OCI-LY3 (cell line): ENCODE data around the gene TMEM63B.

Experiments
- H2AFZ ChIP-seq: fragments of 200-600, 300-600 bp; shearing (Covaris generic); 2 replicates; pipeline ENCODE4 v1.6.0; 2014; ENCODE audit warnings: antibody characterized with exemption, low read depth, low read length
- H3K27ac ChIP-seq: fragments of 200-600, 300-600 bp; sonication (generic); 2 replicates; pipeline ENCODE4 v1.5.1; 2014; ENCODE audit warnings: mild to moderate bottlenecking, low read length, moderate library complexity, mixed read lengths
- H3K27me3 ChIP-seq: fragments of 200-600, 300-600 bp; sonication (generic); 2 replicates; pipeline ENCODE4 v1.6.1; 2014; ENCODE audit warnings: low read depth, low read length, mixed read lengths
- H3K36me3 ChIP-seq: fragments of 200-600, 300-600 bp; sonication (generic); replicated peaks from 2 replicates; pipeline ENCODE3; 2014; ENCODE audit warnings: low read depth, low read length, mixed read lengths
- H3K4me1 ChIP-seq: fragments of 300-600, 200-600 bp; sonication (generic); 2 replicates; pipeline ENCODE4 v1.6.1; 2014; ENCODE audit warnings: low read length, mixed read lengths
- H3K4me2 ChIP-seq: fragments of 200-600, 300-600 bp; sonication (generic); 2 replicates; pipeline ENCODE4 v1.6.1; 2014; ENCODE audit warnings: low read length, mixed read lengths
- H3K4me3 ChIP-seq: fragments of 300-600, 200-600 bp; sonication (generic); 2 replicates; pipeline ENCODE4 v1.5.1; 2014; ENCODE audit warnings: antibody characterized with exemption, mild to moderate bottlenecking, low read length, moderate library complexity
- H3K79me2 ChIP-seq: fragments of 300-600, 200-600 bp; shearing (Covaris generic); 2 replicates; pipeline ENCODE4 v1.6.1; 2014; ENCODE audit warnings: mild to moderate bottlenecking, low read length, mixed read lengths
- H3K9ac ChIP-seq: fragments of 300-600, 200-600 bp; shearing (Covaris generic); 2 replicates; pipeline ENCODE4 v1.6.0; 2014; ENCODE audit warnings: mild to moderate bottlenecking, low read length, moderate library complexity
- H3K9me3 ChIP-seq: fragments of 200-600, 300-600 bp; shearing (Covaris generic); 2 replicates; pipeline ENCODE4 v1.6.1; 2014; ENCODE audit warnings: low read length, mixed read lengths; ENCODE audit not compliant: insufficient read depth
- H4K20me1 ChIP-seq: fragments of 200-600, 300-600 bp; sonication (generic); 2 replicates; pipeline ENCODE4 v1.6.1; 2016; ENCODE audit warnings: low read length, mixed read lengths; ENCODE audit not compliant: insufficient read depth
- CTCF ChIP-seq: fragments of 200-600, 300-600 bp; sonication (generic); IDR thresholded peaks from 2 replicates; pipeline ENCODE4 v1.5.1; 2014; ENCODE audit warnings: antibody characterized with exemption, low read length, low read depth
- EZH2phosphoT487 ChIP-seq: fragments of 200-600 bp; shearing (Covaris generic); IDR thresholded peaks from 2 replicates; pipeline ENCODE4 v1.6.1; 2018; ENCODE audit warnings: antibody characterized with exemption, mixed run types, low read depth

Gene TMEM63B

DNA sequence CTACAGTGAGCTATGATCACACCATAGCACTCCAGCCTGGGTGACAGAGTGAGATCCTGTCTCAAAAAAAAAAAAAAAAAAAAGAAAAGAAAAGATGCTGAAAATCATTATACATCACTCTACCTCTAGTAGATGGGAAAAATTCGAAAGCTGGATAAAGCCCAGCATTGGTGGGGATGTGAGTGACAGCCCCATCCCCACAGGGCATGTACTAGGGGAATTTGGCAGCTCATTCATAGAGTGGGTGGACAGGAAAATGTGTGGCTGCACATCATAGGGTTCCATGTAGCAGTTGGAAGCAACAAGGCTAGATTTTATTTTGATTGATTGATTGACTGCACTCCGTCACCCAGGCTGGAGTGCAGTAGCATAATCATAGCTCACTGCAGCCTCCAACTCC, 42.1 kb upstream of the TMEM63B start:
- Histone ChIP-seq H3K27me3 (no peaks in the 10 kb centered on the region), H3K9ac (no peak overlapping the region), H3K4me3 (no peak overlapping the region), H3K4me1 (peaks cover 21% of the 10 kb centered on the region), H3K79me2 (no peaks in the 10 kb centered on the region), H4K20me1 (no peaks in the 10 kb centered on the region), H3K27ac (no peak overlapping the region), H3K36me3 (peaks cover 6% of the 10 kb centered on the region), H3K9me3 (no peaks in the 10 kb centered on the region), H2AFZ (no peak overlapping the region), H3K4me2 (no peak overlapping the region)
- TF ChIP-seq CTCF (no peak), EZH2phosphoT487 (no peak)

- H3K79me2 ChIP-seq: no peaks in the 10 kb centered on the region
- no peaks in the 10 kb centered on the region for H3K27me3 ChIP-seq
- H2AFZ ChIP-seq: no peak overlapping the region
- no peak overlapping the region for H3K9ac ChIP-seq
- no peak overlapping the region for H3K27ac ChIP-seq
- H4K20me1 ChIP-seq: 0 out of 2 replicates have a peak, but pooled peaks cover 4% of the 10 kb centered on the region
- H3K4me3 ChIP-seq: no peak overlapping the region
- TF ChIP-seq CTCF (no peak), EZH2phosphoT487 (no peak)
- no peaks in the 10 kb centered on the region for H3K9me3 ChIP-seq
- peaks cover 11% of the 10 kb centered on the region; the same call in 1 of the 2 replicates for H3K4me1 ChIP-seq
- H3K4me2 ChIP-seq: no peak overlapping the region
- H3K36me3 ChIP-seq: peaks cover 12% of the 10 kb centered on the region
Measured at GRCh38 chr6:44086931-44087574, 40.3 kb upstream of the TMEM63B start.

GRCh38 chr6:44087623-44088022, 39.7 kb upstream of the TMEM63B start:
- no peak overlapping the region for H2AFZ ChIP-seq
- H4K20me1 ChIP-seq: 0 out of 2 replicates have a peak, but pooled peaks cover 7% of the 10 kb centered on the region
- no peak overlapping the region for H3K27ac ChIP-seq
- H3K79me2 ChIP-seq: no peaks in the 10 kb centered on the region
- no peak overlapping the region for H3K4me3 ChIP-seq
- H3K27me3 ChIP-seq: no peaks in the 10 kb centered on the region
- peaks cover 9% of the 10 kb centered on the region; the same call in 1 of the 2 replicates for H3K4me1 ChIP-seq
- no peak overlapping the region for H3K4me2 ChIP-seq
- H3K36me3 ChIP-seq: peaks cover 16% of the 10 kb centered on the region
- no peak overlapping the region for H3K9ac ChIP-seq
- no peaks in the 10 kb centered on the region for H3K9me3 ChIP-seq
- TF ChIP-seq EZH2phosphoT487 (no peak), CTCF (no peak)

DNA sequence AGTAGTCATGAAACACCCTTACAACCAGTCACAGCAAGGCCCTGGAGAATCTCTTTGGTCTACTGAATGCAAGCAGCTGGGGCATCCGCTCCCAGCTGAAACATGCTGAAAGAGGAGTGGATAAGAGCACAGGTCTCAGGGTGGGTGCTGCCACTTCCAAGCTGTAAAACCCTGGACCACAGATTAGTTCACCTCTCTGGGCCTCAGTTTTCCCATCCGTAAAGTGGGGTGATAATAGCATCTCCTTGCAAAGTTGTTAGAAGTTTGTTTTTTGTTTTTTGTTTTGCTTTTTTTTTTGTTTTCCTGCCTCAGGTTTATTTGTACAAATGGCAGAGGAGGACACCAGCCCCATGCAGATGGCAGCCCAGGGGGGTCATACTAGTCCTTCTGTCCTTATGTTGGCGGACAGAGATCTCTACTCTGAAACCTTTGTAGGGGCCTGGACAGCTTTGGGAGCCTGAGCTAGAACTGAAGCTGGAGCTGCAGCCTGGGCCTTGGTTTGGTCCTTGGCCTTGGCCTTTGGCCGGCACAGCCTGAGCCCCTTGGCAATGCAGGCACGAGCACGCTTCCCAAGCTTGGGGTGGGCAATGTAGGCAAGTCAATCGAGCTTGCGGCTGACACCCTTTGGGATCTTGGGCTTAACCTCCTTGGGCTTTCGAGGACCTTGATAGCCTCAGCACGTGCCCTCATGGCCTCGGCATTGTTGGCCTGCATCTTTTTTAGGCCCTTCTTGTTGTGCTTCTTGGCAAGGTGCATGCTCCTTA, 38.3 kb upstream of the TMEM63B start:
- Histone ChIP-seq H3K9ac (no peak overlapping the region), H3K4me1 (peaks cover 4% of the 10 kb centered on the region; the same call in 1 of the 2 replicates), H3K9me3 (no peaks in the 10 kb centered on the region), H3K27me3 (no peaks in the 10 kb centered on the region), H3K79me2 (no peaks in the 10 kb centered on the region), H4K20me1 (0 out of 2 replicates have a peak, but pooled peaks cover 8% of the 10 kb centered on the region), H3K4me2 (no peak overlapping the region), H3K36me3 (peaks cover 16% of the 10 kb centered on the region), H3K4me3 (no peak overlapping the region), H2AFZ (no peak overlapping the region), H3K27ac (no peak overlapping the region)
- TF ChIP-seq CTCF: no peak
